GM10266 (cell line): ENCODE data around the gene PSMD3.

Experiments
- DNase-seq: peaks from one replicate; pipeline ENCODE4 v3.0.0; 2012; ENCODE audit errors: extremely low spot score
- TF ChIP-seq, protein P1 (sequence below): IDR thresholded peaks from 2 replicates; pipeline ENCODE4 v1.5.1; 2012; ENCODE audit warnings: mild to moderate bottlenecking, low read depth; ENCODE audit not compliant: control insufficient read depth, insufficient read depth; ENCODE audit errors: missing control alignments

PSMD3 gene

DNA sequence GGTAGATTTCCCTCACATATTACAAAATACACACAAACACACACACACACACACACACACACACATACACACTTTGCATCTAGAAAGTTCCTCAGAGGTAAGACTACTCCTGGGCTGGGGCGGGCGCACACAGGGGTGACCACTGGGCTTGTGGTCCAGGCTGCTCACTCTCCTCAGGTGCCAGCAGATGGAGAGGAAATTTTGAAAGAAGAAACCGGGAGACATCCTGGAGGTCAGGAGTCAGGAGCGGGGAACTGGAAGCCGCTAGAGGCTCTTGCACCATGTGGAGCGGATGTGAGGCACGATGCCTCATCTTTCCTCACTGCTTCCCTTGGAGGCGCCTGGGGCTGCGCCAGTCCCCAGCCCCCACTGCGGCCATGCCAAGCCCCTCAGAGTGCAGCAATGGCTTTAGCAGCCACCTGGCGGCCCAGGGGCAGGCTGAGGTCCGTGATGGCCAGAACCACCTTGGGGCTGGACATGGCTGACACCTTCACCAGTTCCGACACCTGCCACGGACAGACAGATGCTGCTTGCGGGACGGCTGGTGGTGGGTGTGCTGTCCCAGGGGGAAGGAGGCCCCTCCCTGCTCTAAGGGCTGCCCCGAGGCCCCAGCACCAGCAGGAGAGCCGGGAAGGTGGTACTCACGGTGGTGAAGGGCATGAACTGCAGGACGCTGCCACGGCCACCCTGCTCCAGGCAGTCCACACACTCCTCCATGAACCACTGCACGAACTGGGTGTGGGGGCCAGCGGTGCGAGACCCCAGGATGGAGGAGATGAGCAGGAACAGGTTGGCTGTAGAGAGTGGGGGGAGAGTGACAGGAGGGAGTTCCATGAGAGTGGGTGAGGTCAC lies 38.8 kb downstream of the PSMD3 start:
- no peak for DNase-seq
- TF ChIP-seq, protein P1, sequence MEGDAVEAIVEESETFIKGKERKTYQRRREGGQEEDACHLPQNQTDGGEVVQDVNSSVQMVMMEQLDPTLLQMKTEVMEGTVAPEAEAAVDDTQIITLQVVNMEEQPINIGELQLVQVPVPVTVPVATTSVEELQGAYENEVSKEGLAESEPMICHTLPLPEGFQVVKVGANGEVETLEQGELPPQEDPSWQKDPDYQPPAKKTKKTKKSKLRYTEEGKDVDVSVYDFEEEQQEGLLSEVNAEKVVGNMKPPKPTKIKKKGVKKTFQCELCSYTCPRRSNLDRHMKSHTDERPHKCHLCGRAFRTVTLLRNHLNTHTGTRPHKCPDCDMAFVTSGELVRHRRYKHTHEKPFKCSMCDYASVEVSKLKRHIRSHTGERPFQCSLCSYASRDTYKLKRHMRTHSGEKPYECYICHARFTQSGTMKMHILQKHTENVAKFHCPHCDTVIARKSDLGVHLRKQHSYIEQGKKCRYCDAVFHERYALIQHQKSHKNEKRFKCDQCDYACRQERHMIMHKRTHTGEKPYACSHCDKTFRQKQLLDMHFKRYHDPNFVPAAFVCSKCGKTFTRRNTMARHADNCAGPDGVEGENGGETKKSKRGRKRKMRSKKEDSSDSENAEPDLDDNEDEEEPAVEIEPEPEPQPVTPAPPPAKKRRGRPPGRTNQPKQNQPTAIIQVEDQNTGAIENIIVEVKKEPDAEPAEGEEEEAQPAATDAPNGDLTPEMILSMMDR: no peak

DNA sequence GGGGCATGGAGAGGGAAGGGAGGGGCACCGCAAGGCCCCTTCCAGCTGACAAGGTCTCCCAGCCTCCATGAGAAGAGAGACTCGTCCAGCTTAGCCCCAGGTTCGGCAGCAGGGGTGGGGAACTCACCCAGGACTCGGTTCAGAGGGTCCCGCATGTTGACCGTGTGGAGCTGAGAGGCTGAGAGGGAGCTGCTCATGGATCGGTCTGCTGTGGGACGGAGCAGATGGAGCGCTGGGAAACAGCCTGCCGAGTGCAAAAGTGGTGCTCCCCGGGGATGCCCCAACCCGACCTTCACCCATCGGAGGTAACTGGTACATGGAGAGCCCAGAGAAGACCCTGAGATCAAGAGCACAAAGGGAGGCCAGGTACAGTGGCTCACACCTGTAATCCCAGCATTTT lies 39.5 kb downstream of the PSMD3 start:
- TF ChIP-seq, protein P1: no peak
- DNase-seq: no peak

DNA sequence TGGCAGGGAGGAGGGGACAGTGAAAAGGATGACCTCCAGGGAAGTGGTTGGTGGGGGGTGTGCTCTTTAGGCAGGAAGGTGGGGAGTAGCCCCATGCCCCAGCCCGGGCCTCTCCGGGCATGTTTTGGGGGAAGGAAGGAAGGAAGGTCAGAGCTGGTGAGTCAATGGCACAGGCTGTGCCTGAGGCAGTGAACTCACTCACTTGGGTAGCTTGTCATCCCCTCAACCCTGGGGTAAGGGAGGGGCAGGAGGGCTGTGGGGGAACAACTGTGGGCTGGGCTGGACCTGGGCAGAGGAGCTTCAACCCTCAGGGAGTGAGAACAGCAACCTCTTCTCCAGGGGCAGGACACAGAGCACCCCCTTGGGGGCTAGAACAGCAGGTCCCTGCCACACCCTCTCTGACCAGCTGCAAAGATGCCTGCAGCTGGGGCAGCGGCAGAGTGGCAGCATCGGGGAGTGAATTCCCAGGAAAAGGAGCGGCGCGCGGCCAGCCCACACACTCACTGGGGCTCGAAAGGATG lies 40.9 kb downstream of the PSMD3 start:
- TF ChIP-seq, protein P1: no peak
- DNase-seq: no peak

DNA sequence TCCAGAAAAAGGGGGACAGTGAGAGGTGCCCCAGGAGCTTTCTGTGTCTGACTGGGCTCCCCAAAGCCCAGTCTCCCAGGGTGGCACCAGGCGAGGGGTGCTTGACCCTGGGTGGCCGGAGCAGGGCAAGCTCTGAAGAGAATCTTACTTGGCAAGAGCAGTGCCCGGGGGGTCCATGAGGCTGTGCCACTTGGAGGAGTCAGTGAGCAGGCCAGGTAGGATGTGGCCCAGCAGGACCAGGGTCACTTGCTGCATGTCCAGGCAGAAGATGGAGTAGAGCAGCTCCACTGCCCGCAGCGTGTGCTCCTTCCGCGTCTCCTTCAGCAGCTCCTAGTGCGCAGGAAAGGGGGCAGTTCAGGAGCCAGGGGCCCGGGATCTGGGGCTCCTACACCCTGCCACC lies 41.9 kb downstream of the PSMD3 start:
- TF ChIP-seq, protein P1: no peak
- no peak for DNase-seq

DNA sequence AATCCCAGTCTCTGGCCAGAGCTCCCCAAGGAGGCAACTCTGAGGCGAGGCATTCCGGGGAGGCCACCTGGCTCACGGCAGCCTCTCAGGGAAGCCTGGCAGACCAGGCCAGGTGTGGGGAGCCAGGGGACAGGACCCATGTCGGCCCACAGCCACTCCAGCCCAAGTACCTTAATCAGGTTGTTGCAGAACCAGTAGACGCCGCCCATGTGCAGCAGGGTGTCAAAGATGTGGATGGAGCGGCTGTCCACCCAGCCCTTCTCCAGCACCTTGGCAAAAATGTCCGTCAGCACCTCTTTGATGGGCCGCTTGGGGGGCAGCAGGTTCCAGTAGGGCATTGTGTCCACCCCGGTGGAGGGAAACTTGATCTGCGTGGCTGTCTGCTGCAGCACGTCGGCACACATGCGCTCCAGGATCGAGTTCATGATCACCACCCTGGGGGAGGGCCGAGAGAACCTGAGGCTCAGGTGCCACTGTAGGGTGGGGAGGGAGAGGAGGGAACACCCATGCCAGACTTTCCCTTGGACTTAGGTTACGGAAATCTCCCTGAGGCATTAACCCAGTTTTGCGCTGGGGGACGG lies 42.4 kb downstream of the PSMD3 start:
- DNase-seq: no peak
- TF ChIP-seq, protein P1: no peak

DNA sequence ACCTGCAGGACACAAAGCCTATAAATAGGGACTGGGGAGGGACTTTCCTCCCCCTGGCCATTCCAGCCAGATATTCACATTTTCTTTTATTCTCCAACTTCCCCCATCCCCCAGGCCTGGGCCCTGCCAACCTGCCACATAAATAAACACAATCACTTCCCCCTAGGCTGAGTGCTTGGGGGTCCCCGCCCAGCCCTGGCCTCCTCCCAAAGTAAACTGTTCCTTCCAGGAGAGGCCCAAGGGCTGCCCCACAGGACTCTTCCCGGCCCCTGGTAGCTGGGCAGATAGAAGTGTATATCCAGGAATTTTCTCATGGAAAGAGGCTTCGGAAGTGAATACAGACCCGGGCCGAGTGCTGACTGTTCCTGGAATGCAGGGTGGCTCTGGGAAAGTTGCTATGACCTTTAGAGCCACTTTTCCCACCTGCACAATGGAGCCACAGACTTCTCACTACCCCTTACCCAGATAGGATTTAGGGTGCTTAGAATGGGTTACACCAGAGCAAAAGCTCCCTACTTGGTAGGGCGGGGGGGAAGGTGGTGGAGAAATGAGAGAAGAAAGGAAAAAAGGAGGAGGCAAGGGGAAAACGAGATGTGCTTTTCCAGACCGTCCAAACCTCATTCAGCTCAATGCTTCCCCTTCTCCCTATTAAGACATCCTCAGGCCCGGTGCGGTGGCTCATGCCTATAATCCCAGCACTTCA lies 43.1 kb downstream of the PSMD3 start:
- TF ChIP-seq, protein P1: no peak
- no peak for DNase-seq
